Measurements from ENCODE around the gene SRC. TPM values are rescaled to one million over a fixed set of nuclear protein-coding genes. Genes with fewer than 3 reads are reported as not detected.

SRC gene
- total RNA-seq, 1 donor from 2014 or later = 4.2 TPM

GRCh38 chr20:37411408-37412219, 65.7 kb downstream of the SRC start:
- H3K27me3 ChIP-seq (ENCODE audit: low read depth) = peaks cover 95% of the 10 kb centered on the region
- H3K36me3 ChIP-seq = no peaks in the 10 kb centered on the region
- intact Hi-C loops (cut with micrococcal nuclease) = no loop called here
- H3K4me1 ChIP-seq = peaks cover 29% of the 10 kb centered on the region
- DNase-seq = no peak
- no peak for TF ChIP-seq CTCF (IDR thresholded peaks at IDR 0.05; ENCODE audit: borderline replicate concordance)
- H3K4me3 ChIP-seq = peak overlapping the region; percentile 52
- H3K9me3 ChIP-seq (replicated peaks) = no peaks in the 10 kb centered on the region
- H3K27ac ChIP-seq (replicated peaks) = no peak overlapping the region

GRCh38 chr20:37413023-37413334, 67.0 kb downstream of the SRC start:
- no peak for TF ChIP-seq CTCF (IDR thresholded peaks at IDR 0.05; ENCODE audit: borderline replicate concordance)
- no peaks in the 10 kb centered on the region for H3K9me3 ChIP-seq (replicated peaks)
- DNase-seq = no peak
- H3K27me3 ChIP-seq (ENCODE audit: low read depth) = peaks cover 95% of the 10 kb centered on the region
- no peaks in the 10 kb centered on the region for H3K36me3 ChIP-seq
- H3K4me1 ChIP-seq = peaks cover 16% of the 10 kb centered on the region
- intact Hi-C loops (cut with micrococcal nuclease) = no loop called here
- no peak overlapping the region for H3K4me3 ChIP-seq
- H3K27ac ChIP-seq (replicated peaks) = no peak overlapping the region

- Histone ChIP-seq H3K27ac (replicated peaks) (no peak overlapping the region), H3K27me3 (ENCODE audit: low read depth) (peaks cover 95% of the 10 kb centered on the region), H3K4me1 (peaks cover 13% of the 10 kb centered on the region), H3K9me3 (replicated peaks) (no peaks in the 10 kb centered on the region), H3K36me3 (no peaks in the 10 kb centered on the region), H3K4me3 (no peak overlapping the region)
- no peak for DNase-seq
- intact Hi-C loops (cut with micrococcal nuclease) = no loop called here
- no peak for TF ChIP-seq CTCF (IDR thresholded peaks at IDR 0.05; ENCODE audit: borderline replicate concordance)
Measured at GRCh38 chr20:37413379-37413778, 67.4 kb downstream of the SRC start.

GRCh38 chr20:37414224-37415035, 68.5 kb downstream of the SRC start:
- intact Hi-C loops (cut with micrococcal nuclease) = no loop called here
- no peak overlapping the region for H3K4me3 ChIP-seq
- no peaks in the 10 kb centered on the region for H3K9me3 ChIP-seq (replicated peaks)
- H3K4me1 ChIP-seq = peaks cover 7% of the 10 kb centered on the region
- H3K27ac ChIP-seq (replicated peaks) = no peak overlapping the region
- DNase-seq = no peak
- H3K36me3 ChIP-seq = no peaks in the 10 kb centered on the region
- no peak for TF ChIP-seq CTCF (IDR thresholded peaks at IDR 0.05; ENCODE audit: borderline replicate concordance)
- peaks cover 95% of the 10 kb centered on the region for H3K27me3 ChIP-seq (ENCODE audit: low read depth)

GRCh38 chr20:37415118-37416085, 69.5 kb downstream of the SRC start:
- peaks cover 7% of the 10 kb centered on the region for H3K4me1 ChIP-seq
- DNase-seq = no peak
- no peaks in the 10 kb centered on the region for H3K36me3 ChIP-seq
- no peak overlapping the region for H3K4me3 ChIP-seq
- no peak for TF ChIP-seq CTCF (IDR thresholded peaks at IDR 0.05; ENCODE audit: borderline replicate concordance)
- peaks cover 95% of the 10 kb centered on the region for H3K27me3 ChIP-seq (ENCODE audit: low read depth)
- H3K9me3 ChIP-seq (replicated peaks) = no peaks in the 10 kb centered on the region
- H3K27ac ChIP-seq (replicated peaks) = no peak overlapping the region
- intact Hi-C loops (cut with micrococcal nuclease) = no loop called here

Data from left ventricle myocardium inferior (tissue), 1 donor.